Vagina (tissue), 2 donors: ENCODE data around the gene EPC2.

Experiments
- POLR2AphosphoS5 ChIP-seq, 2 donors: sonication (generic); formaldehyde crosslinking; IDR thresholded peaks; one replicate each; pipeline ENCODE4 v1.9.0; 2017; ENCODE audit warnings: antibody characterized with exemption in 2 of 2, mild to moderate bottlenecking in 2 of 2, low read depth in 1 of 2; ENCODE audit not compliant: insufficient read depth in 1 of 2
- TF ChIP-seq, protein P1 (sequence below), 3 experiments: fragments of 450-650 bp in 2 of 3; fragments of 200-600 bp in 1 of 3; sonication (generic) in 1 of 3; IDR thresholded peaks; one replicate each; pipeline ENCODE4 v1.5.1; 2017 to 2019; ENCODE audit warnings: antibody characterized with exemption in 3 of 3, mild to moderate bottlenecking in 2 of 3, moderate library complexity in 2 of 3

DNA sequence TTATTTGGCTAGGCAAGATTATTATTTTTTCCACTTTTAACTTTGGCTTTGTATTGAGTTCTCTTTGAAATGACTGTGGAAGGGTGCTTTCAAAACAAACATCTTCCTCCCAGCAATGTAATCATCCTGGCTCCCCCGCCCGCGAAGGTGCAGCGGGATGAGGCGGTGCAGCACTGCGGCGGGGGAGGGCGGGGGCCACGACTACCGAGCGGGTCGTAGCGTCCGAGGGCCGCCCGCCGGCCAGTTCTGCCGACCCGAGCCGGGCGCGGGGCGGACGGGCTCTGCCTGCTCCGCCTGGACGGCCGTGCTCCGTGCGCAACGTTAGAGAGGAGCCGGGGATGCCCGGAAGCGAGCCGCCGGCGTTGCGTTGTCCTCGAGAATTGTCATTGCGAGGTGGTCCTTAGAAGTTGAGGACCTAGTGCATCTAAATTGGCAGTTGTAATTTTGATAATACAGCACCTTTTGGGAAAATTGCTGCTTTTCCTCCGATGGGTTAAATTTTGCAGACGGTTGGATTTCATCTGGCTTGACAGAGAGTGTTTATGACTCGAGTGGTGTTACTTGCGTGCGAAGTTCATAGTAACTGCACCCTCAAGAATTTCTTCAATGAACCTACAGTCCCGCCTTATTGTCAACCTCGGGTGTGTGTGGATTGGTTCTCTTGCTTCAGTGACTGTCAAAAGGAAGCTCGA is 1.1 kb downstream of the EPC2 start:
- TF ChIP-seq, protein P1, sequence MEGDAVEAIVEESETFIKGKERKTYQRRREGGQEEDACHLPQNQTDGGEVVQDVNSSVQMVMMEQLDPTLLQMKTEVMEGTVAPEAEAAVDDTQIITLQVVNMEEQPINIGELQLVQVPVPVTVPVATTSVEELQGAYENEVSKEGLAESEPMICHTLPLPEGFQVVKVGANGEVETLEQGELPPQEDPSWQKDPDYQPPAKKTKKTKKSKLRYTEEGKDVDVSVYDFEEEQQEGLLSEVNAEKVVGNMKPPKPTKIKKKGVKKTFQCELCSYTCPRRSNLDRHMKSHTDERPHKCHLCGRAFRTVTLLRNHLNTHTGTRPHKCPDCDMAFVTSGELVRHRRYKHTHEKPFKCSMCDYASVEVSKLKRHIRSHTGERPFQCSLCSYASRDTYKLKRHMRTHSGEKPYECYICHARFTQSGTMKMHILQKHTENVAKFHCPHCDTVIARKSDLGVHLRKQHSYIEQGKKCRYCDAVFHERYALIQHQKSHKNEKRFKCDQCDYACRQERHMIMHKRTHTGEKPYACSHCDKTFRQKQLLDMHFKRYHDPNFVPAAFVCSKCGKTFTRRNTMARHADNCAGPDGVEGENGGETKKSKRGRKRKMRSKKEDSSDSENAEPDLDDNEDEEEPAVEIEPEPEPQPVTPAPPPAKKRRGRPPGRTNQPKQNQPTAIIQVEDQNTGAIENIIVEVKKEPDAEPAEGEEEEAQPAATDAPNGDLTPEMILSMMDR (IDR thresholded peaks at IDR 0.05) = no peak
- TF ChIP-seq POLR2AphosphoS5 (IDR thresholded peaks at IDR 0.05; ENCODE audit: insufficient read depth in 1 of 2, low read depth in 1 of 2) = peak; percentile 5 to 65
